BJ (cell line): ENCODE measurements around the gene MTUS2. TPM values are rescaled to one million over a fixed set of nuclear protein-coding genes. Genes with fewer than 3 reads are reported as not detected.

ENCODE experiments used
- CTCF ChIA-PET: fragments of 350-600 bp; formaldehyde crosslinking; extraction: SDS; loops from one replicate; lab custom pipeline; 2021; ENCODE audit warnings: antibody characterized with exemption, inconsistent platforms; lab: Yijun Ruan, JAX
- POLR2A ChIA-PET: fragments of 300-600 bp; sonication (Branson Sonifier 250); formaldehyde crosslinking; extraction: SDS; loops from one replicate; lab custom pipeline; 2021; ENCODE audit warnings: antibody characterized with exemption; lab: Charles Lee
- DNase-seq: peaks from one replicate; pipeline ENCODE4 v3.0.0-alpha.2; 2011; ENCODE audit warnings: low read depth
- H3K27me3 ChIP-seq: 2 replicates; pipeline ENCODE4 v1.6.0; 2011; ENCODE audit warnings: low read length; ENCODE audit not compliant: control insufficient read depth, insufficient read depth
- H3K36me3 ChIP-seq: 2 replicates; pipeline ENCODE4 v1.5.1; 2011; ENCODE audit warnings: low read length; ENCODE audit not compliant: control insufficient read depth, insufficient read depth
- H3K4me3 ChIP-seq: 2 replicates; pipeline ENCODE4 v1.5.1; 2011; ENCODE audit warnings: low read depth, mild to moderate bottlenecking, control low read depth, low read length
- CTCF ChIP-seq: IDR thresholded peaks from 2 replicates; pipeline ENCODE4 v1.5.1; 2011; ENCODE audit warnings: low read depth, mild to moderate bottlenecking, control low read depth, inconsistent platforms, low read length, moderate library complexity; ENCODE audit not compliant: insufficient read depth
- polyA plus RNA-seq: library from polyadenylated mRNA; depleted of rRNA; stranded (reverse); fragments of >200 nt; gene quantifications from 2 replicates; pipeline ENCODE4 v1.2.3, GENCODE V29; 2011

MTUS2 gene
- polyA plus RNA-seq, 1 experiment: 0.05 TPM

- CTCF ChIA-PET: interaction anchor here (0.6 kb wide), 1 partner anchor 8 kb away, joined by 3 read pairs; no protein-coding TSS in a partner anchor
- Histone ChIP-seq H3K4me3 (no peak overlapping the region), H3K27me3 (no peaks in the 10 kb centered on the region), H3K36me3 (no peaks in the 10 kb centered on the region)
- DNase-seq: no peak
- POLR2A ChIA-PET: no interaction called here
- TF ChIP-seq CTCF: no peak
Observed at GRCh38 chr13:28976636-28977035, 156.5 kb downstream of the MTUS2 start.

- Histone ChIP-seq H3K4me3 (no peak overlapping the region), H3K27me3 (no peaks in the 10 kb centered on the region), H3K36me3 (no peaks in the 10 kb centered on the region)
- DNase-seq: no peak
- ChIA-PET POLR2A (no interaction called here), CTCF (no interaction called here)
- TF ChIP-seq CTCF: no peak
Observed at GRCh38 chr13:28978574-28978973, 158.4 kb downstream of the MTUS2 start.

- Histone ChIP-seq H3K27me3 (no peaks in the 10 kb centered on the region), H3K4me3 (no peak overlapping the region), H3K36me3 (no peaks in the 10 kb centered on the region)
- TF ChIP-seq CTCF: no peak
- ChIA-PET CTCF (no interaction called here), POLR2A (no interaction called here)
- no peak for DNase-seq
Observed at GRCh38 chr13:28981530-28981929, 161.4 kb downstream of the MTUS2 start.

GRCh38 chr13:28983641-28984040, 163.5 kb downstream of the MTUS2 start:
- POLR2A ChIA-PET: no interaction called here
- H3K4me3 ChIP-seq: no peak overlapping the region
- no peak for TF ChIP-seq CTCF

GRCh38 chr13:28984326-28984725, 164.2 kb downstream of the MTUS2 start:
- Histone ChIP-seq H3K27me3 (no peaks in the 10 kb centered on the region), H3K36me3 (no peaks in the 10 kb centered on the region), H3K4me3 (no peak overlapping the region)
- ChIA-PET CTCF (interaction anchor here (0.6 kb wide), 1 partner anchor 8 kb away, joined by 3 read pairs; no protein-coding TSS in a partner anchor), POLR2A (no interaction called here)
- no peak for DNase-seq
- TF ChIP-seq CTCF: no peak

More at GRCh38 chr13:28983641-28984040, 163.5 kb downstream of the MTUS2 start:
- Histone ChIP-seq H3K27me3 (no peaks in the 10 kb centered on the region), H3K36me3 (no peaks in the 10 kb centered on the region)
- DNase-seq: no peak
- CTCF ChIA-PET: no interaction called here
